CD14-positive monocyte (primary cell): Measurements from ENCODE around the gene KRTAP10-8. TPM values are rescaled to one million over a fixed set of nuclear protein-coding genes. Genes with fewer than 3 reads are reported as not detected.

Experiments used
- DNase-seq, 3 donors: peaks; one replicate each; pipeline ENCODE4 v3.0.0-alpha.2; 2011 to 2022
- H2AFZ ChIP-seq: 2 replicates; pipeline ENCODE4 v1.6.0; 2012; ENCODE audit warnings: mild to moderate bottlenecking, low read depth, low read length, inconsistent platforms; ENCODE audit not compliant: insufficient read depth, poor library complexity, severe bottlenecking
- H3K27ac ChIP-seq, 2 donors: 1 replicate in 1 of 2; 2 replicates in 1 of 2; pipeline ENCODE4 v1.5.1; 2012 to 2013; ENCODE audit warnings: low read length in 2 of 2, control low read depth in 1 of 2, inconsistent platforms in 1 of 2, low read depth in 1 of 2, mild to moderate bottlenecking in 1 of 2
- H3K27me3 ChIP-seq, 2 donors: one replicate each; pipeline versions ENCODE4 v1.6.0 to v1.6.1; 2011 to 2013; ENCODE audit warnings: low read length in 2 of 2; ENCODE audit not compliant: control insufficient read depth in 2 of 2, insufficient read depth in 2 of 2
- H3K36me3 ChIP-seq, 2 donors: replicated peaks in 1 of 2; 1 replicate in 1 of 2; 2 replicates in 1 of 2; pipeline versions ENCODE4 v1.5.1 to v1.6.1; 2012 to 2013; ENCODE audit warnings: low read length in 2 of 2, control low read depth in 1 of 2, inconsistent platforms in 1 of 2, mild to moderate bottlenecking in 1 of 2; ENCODE audit not compliant: insufficient read depth in 2 of 2, control insufficient read depth in 1 of 2
- H3K4me1 ChIP-seq, 2 donors: 1 replicate in 1 of 2; 2 replicates in 1 of 2; pipeline versions ENCODE4 v1.5.1 to v1.6.1; 2012 to 2013; ENCODE audit warnings: low read length in 2 of 2, control low read depth in 1 of 2, inconsistent platforms in 1 of 2, mild to moderate bottlenecking in 1 of 2, moderate library complexity in 1 of 2; ENCODE audit not compliant: insufficient read depth in 2 of 2, control insufficient read depth in 1 of 2
- H3K4me2 ChIP-seq: replicated peaks from 2 replicates; pipeline ENCODE3; 2012; ENCODE audit warnings: low read length, moderate library complexity, mild to moderate bottlenecking; ENCODE audit not compliant: poor library complexity, severe bottlenecking; ENCODE audit errors: extremely low read depth
- H3K4me3 ChIP-seq, 3 experiments: fragments of 200-600 bp in 1 of 3; sonication (generic) in 1 of 3; replicated peaks in 1 of 3; 1 replicate in 2 of 3; 2 replicates in 1 of 3; pipeline ENCODE4 v1.5.1; 2011 to 2013; ENCODE audit warnings: low read length in 3 of 3, mild to moderate bottlenecking in 3 of 3, control low read depth in 2 of 3, low read depth in 2 of 3, inconsistent platforms in 1 of 3, moderate library complexity in 1 of 3
- H3K79me2 ChIP-seq: 2 replicates; pipeline ENCODE4 v1.6.0; 2012; ENCODE audit warnings: mild to moderate bottlenecking, control low read depth, inconsistent platforms, low read length, moderate library complexity; ENCODE audit not compliant: insufficient read depth
- H3K9ac ChIP-seq: 2 replicates; pipeline ENCODE4 v1.6.0; 2017; ENCODE audit warnings: low read length, mild to moderate bottlenecking; ENCODE audit not compliant: insufficient read depth, poor library complexity, severe bottlenecking
- H3K9me3 ChIP-seq, 2 donors: replicated peaks in 1 of 2; 1 replicate in 1 of 2; 2 replicates in 1 of 2; pipeline versions ENCODE4 v1.5.1 to v1.6.1; 2012 to 2013; ENCODE audit warnings: low read length in 2 of 2, control low read depth in 1 of 2; ENCODE audit not compliant: control insufficient read depth in 1 of 2, insufficient read depth in 1 of 2
- H4K20me1 ChIP-seq: 2 replicates; pipeline ENCODE4 v1.6.0; 2012; ENCODE audit warnings: mild to moderate bottlenecking, low read length, control low read depth, moderate library complexity; ENCODE audit not compliant: insufficient read depth
- H3K27ac Mint-ChIP-seq, 7 donors: one replicate each; pipeline ENCODE4 v1.8.0; 2020; ENCODE audit warnings: mild to moderate bottlenecking in 7 of 7, mixed read lengths in 7 of 7, moderate library complexity in 6 of 7, inconsistent platforms in 2 of 7
- H3K27me3 Mint-ChIP-seq, 3 donors: one replicate each; pipeline ENCODE4 v1.8.0; 2021 to 2022; ENCODE audit warnings: low read depth in 3 of 3, mild to moderate bottlenecking in 3 of 3, mixed read lengths in 3 of 3, moderate library complexity in 3 of 3, inconsistent platforms in 1 of 3
- H3K36me3 Mint-ChIP-seq, 2 donors: one replicate each; pipeline ENCODE4 v1.8.0; 2020; ENCODE audit warnings: mixed read lengths in 2 of 2, inconsistent platforms in 1 of 2, mild to moderate bottlenecking in 1 of 2
- H3K4me1 Mint-ChIP-seq: one replicate; pipeline ENCODE4 v1.8.0; 2020; ENCODE audit warnings: mild to moderate bottlenecking, mixed read lengths
- H3K4me3 Mint-ChIP-seq, 2 donors: one replicate each; pipeline ENCODE4 v1.8.0; 2020; ENCODE audit warnings: mild to moderate bottlenecking in 2 of 2, mixed read lengths in 2 of 2, moderate library complexity in 1 of 2
- H3K9me3 Mint-ChIP-seq, 7 donors: one replicate each; pipeline ENCODE4 v1.8.0; 2020 to 2022; ENCODE audit warnings: mixed read lengths in 7 of 7, mild to moderate bottlenecking in 6 of 7, moderate library complexity in 6 of 7, inconsistent platforms in 2 of 7
- CTCF ChIP-seq: fragments of 200-600 bp; IDR thresholded peaks from one replicate; pipeline ENCODE4 v1.8.0; 2022; ENCODE audit warnings: antibody characterized with exemption, mild to moderate bottlenecking
- WGBS: methylation state at CpG from one replicate; pipeline ENCODE4 v1.1.5; 2013; ENCODE audit warnings: missing lambda C conversion rate; ENCODE audit not compliant: insufficient coverage; 5-methylcytosine and 5-hydroxymethylcytosine counted together
- intact Hi-C, 2 donors: fragments of 100-400 bp; cut with micrococcal nuclease; formaldehyde crosslinking; loops; one replicate each; pipeline versions ENCODE4 v1.15.0 to v1.15.1; 2023
- polyA plus RNA-seq, 3 donors: library from polyadenylated mRNA; depleted of rRNA in 1 of 3; unstranded in 2 of 3; stranded (reverse) in 1 of 3; fragments of 300-500 nt in 2 of 3; fragments of >200 nt in 1 of 3; fragmentation: Illumina TruSeq in 2 of 3; gene quantifications; 1 replicate in 2 of 3; 2 replicates in 1 of 3; pipeline ENCODE4 v1.2.3, GENCODE V29; 2012 to 2021

The KRTAP10-8 gene
- polyA plus RNA-seq, 3 donors: not detected

DNA sequence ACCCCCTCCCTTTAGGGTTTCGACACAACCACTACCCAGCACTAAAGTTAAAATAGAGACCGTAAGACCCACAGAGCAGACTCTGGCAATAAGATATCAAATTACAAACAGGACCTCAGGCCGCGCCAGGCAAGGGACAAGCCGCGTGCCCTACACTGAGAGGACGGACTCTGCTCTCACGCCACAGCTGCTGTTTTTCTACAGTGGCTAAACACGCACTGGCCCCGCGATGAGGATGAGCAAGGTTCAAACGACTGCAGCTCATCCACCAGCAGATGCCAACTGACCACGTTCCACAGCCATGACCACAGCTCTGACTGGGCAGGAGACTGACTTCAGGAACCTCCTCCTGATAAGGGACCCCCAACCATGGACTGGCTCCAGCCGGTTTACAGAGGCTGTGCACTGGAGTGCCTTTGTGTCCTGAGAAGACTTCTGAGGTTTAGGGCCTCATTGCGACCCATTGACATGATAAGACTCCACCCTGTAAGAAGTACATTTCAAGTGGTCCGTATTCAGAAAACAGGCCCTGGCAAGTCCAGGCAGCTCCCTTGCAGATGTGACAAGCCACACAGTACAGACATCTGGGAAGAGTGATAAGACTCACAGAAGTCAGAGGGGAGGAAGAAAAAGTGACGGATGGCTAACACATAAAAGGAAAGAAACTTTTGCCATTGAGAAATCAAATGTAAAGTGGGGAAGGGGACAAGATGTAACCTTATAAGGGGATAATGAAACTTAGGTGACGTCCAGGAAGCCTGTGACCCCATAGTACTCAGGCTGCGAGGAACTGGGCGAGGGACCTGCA is 18.1 kb upstream of the KRTAP10-8 start:
- no peak overlapping the region for H3K4me2 ChIP-seq
- H3K4me1 ChIP-seq: no peaks in the 10 kb centered on the region
- no peak overlapping the region for H3K27ac ChIP-seq
- no peak overlapping the region for H2AFZ ChIP-seq
- no peak overlapping the region for H3K9ac ChIP-seq
- Mint-ChIP-seq H3K27ac (no peak overlapping the region), H3K36me3 (no peaks in the 10 kb centered on the region), H3K4me1 (no peaks in the 10 kb centered on the region), H3K9me3 (no peaks in the 10 kb centered on the region), H3K27me3 (peaks cover 2 to 27% (median 7%) of the 10 kb centered on the region in 3 donors), H3K4me3 (no peak overlapping the region)
- no peak for TF ChIP-seq CTCF
- intact Hi-C loops: no loop called here
- WGBS: 76% methylated on average over 13 of the region's 20 CpGs
- DNase-seq: no peak
- no peaks in the 10 kb centered on the region for H3K79me2 ChIP-seq
- H3K27me3 ChIP-seq: no peaks in the 10 kb centered on the region
- H3K9me3 ChIP-seq: no peaks in the 10 kb centered on the region
- H3K4me3 ChIP-seq: no peak overlapping the region
- no peaks in the 10 kb centered on the region for H4K20me1 ChIP-seq
- no peaks in the 10 kb centered on the region for H3K36me3 ChIP-seq

DNA sequence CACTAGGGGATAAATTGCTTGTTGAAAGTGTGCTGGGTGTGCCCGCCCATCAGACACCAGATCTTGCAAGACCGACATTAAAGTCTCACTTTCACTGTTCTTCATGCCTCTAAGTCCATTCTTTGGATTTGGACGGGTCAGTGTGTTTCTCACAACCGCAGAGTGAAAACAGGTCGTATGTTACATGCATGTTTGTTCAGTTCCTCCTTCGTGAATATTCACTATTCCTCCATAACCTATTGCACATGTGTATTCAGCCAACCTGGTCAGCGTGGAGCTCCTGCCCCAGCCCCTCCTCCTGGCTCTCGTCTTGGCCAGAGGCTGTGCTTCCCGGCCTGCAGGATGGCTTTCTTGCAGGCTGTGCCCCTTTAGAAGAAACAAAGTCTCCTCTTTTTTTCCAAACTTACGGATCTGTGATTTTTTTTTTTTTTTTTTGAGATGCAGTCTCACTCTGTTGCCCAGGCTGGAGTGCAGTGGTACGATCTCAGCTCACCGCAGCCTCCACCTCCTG is 17.4 kb upstream of the KRTAP10-8 start:
- Mint-ChIP-seq H3K4me3 (no peak overlapping the region), H3K36me3 (no peaks in the 10 kb centered on the region), H3K4me1 (no peaks in the 10 kb centered on the region), H3K27ac (no peak overlapping the region), H3K9me3 (peaks cover 0 to 2% (median 0%) of the 10 kb centered on the region in 7 donors), H3K27me3 (peaks cover 2 to 27% (median 7%) of the 10 kb centered on the region in 3 donors)
- no peak for TF ChIP-seq CTCF
- Histone ChIP-seq H3K4me3 (no peak overlapping the region), H3K27me3 (no peaks in the 10 kb centered on the region), H3K27ac (no peak overlapping the region), H4K20me1 (no peaks in the 10 kb centered on the region), H3K9ac (no peak overlapping the region), H3K79me2 (no peaks in the 10 kb centered on the region), H3K9me3 (no peaks in the 10 kb centered on the region), H2AFZ (no peak overlapping the region), H3K36me3 (no peaks in the 10 kb centered on the region), H3K4me2 (no peak overlapping the region), H3K4me1 (no peaks in the 10 kb centered on the region)
- DNase-seq: no peak
- intact Hi-C loops: no loop called here
- 71% methylated on average over 7 of the region's 12 CpGs for WGBS
